Measurements from ENCODE around the gene NT5DC4.

Gene NT5DC4

DNA sequence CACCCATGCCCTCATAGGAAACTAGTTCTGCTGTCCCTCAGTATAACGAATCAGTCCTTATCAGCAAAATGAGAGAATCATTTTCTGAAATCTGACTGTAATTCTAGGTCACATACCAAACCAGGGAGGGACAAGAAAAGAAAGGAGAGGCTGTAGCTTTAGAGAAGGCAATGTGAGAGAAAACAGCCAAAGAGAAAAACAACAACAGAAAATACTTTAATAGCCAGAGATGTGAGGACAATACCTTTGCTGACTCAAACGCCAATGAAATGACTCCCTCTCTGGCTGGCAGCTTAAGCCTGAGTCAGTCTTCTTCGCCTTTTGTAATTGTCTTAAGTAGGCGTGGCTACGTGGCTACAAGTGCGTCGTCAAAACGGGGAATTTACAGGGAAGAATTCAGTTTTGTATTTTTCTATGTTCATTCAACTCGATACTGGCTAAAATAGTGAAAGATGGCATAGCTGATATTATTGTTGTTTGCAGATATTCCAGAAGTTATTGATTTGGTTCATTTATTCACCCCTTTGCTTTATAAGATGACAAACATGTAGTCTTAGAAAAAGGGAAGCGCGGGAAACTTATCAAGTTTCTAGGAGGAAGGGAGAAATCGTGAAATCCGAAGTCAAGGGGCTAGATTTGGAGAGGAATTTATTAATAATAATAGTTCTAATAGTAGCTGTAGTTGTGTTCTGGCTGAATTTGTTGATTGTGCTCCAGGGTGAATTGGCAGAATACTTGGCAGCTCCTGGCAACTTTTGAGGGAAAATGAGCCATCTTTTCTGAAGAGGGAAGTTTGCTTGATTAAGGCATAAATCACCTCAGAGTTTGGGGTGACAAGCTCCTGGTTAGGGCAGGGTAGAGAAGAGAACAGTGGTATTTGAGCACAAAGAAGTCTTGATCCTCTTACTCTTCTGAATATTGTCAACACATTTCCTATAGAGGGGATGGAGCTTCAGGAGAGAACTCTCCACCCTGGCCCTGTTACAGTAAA lies 63.7 kb downstream of the NT5DC4 start, which contains the start of gene IL1A:
Gene IL1A, minus strand, starts transcription at position 295 of the 991 bp plus-strand sequence. CDS start 723 bp downstream, outside the sequence.
- DNase-seq (ENCODE audit: low read depth): no peak

DNA sequence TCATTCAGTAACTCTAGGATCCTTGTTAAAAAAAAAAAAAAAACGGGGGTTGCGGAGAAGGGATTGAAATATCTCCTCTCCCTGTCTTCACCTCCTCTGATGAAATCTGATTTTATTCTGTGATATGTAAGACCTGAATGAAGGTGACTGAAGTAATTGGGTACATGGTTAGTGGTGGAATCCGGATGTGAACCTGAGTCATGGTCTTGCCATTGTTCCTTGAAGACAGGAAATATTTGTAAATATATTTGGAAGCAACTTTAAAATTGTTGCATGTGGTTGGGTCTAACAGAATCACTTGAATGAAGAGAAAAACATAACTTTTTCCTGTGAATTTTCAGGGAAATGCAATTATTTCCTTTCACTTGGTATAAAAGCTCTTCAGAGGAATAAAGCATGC lies 66.5 kb downstream of the NT5DC4 start:
- DNase-seq (ENCODE audit: low read depth): no peak

DNA sequence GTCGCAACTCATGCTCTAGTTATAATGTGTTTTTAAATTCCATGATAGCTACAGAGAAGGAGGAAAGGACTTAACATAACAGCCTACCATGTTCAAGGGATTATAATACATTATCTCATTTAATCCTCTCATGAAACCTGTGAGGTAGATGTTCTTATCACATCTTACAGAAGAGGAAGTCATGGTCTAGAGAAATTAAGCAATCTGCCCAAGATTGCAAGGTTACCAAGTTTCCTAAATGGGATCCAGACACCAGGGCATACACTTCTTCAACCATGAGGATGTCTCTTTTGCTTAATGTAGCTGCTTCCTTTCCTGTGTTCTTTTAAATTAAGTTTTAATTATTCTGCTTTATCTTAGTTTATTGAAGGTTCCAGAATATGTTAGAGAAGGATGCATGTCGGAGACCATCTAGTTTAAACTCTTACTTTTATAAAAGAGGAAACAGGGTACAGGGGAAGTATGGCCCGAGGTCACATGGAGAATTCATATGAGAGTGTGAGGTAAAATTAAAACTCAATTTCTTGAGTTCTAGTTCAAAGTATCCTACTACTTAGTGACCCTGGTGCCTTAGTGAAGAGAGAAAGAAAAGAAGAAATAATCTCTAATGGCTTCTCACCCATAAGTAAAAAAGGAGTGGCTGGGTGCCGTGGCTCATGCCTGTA lies 67.0 kb downstream of the NT5DC4 start:
- DNase-seq (ENCODE audit: low read depth): no peak

DNA sequence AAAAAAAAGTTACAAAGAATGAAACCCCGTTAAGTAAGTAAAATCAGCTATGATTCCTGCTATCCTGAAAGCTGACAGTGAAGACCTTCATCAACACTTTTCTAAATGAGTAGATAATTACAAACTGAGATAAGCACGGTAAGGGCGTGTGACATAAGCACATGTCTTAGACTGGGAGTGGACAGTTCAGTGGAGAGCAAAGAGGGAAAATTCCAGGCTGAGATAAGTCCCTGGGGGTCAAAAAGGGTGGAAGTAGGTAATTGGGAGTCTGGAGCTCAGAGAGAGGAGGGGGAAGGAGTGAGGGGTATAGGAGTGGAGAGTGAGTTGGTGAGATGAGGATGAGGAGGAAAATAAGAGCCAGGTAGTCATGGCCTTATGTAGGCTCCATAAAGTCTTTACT lies 67.8 kb downstream of the NT5DC4 start:
- DNase-seq (ENCODE audit: low read depth): no peak
